ENCODE results near the gene MYO3A.

DNA sequence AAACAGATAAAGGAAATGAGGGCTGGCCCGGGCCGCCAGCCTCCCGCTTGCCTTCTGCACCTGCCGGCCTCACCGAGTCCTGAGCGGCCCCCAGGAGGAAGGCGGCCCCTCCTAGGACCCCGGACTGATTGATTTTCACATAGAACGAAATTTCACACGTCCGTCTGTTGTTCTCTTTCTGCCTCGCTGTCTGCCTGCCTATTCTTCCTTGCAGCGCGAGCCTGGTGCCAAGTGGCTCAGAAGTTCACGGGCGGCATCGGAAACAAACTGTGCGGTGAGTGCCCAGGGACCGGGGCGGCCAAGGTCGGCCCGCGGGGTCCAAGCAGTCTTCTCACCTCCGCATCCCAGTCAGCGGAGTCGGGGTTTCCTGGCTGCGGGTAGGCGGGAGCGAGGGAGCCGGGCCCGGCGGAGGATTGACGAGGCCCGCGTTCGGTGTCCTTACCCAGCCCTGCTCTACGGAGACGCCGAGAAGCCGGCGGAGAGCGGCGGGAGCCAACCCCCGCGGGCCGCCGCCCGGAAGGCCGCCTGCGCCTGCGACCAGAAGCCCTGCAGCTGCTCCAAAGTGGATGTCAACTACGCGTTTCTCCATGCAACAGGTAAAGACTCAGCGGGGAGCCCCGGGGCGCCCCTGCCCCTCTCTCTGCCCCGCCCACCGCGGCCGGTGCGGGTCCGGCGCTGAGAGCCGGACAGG is 283.5 kb downstream of the MYO3A start:
- TF ChIP-seq, protein P1, sequence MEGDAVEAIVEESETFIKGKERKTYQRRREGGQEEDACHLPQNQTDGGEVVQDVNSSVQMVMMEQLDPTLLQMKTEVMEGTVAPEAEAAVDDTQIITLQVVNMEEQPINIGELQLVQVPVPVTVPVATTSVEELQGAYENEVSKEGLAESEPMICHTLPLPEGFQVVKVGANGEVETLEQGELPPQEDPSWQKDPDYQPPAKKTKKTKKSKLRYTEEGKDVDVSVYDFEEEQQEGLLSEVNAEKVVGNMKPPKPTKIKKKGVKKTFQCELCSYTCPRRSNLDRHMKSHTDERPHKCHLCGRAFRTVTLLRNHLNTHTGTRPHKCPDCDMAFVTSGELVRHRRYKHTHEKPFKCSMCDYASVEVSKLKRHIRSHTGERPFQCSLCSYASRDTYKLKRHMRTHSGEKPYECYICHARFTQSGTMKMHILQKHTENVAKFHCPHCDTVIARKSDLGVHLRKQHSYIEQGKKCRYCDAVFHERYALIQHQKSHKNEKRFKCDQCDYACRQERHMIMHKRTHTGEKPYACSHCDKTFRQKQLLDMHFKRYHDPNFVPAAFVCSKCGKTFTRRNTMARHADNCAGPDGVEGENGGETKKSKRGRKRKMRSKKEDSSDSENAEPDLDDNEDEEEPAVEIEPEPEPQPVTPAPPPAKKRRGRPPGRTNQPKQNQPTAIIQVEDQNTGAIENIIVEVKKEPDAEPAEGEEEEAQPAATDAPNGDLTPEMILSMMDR (IDR thresholded peaks at IDR 0.05), result no peak
- TF ChIP-seq POLR2AphosphoS5 (IDR thresholded peaks at IDR 0.05) (no peak), POLR2A (IDR thresholded peaks at IDR 0.05) (no peak)

Data from gastroesophageal sphincter (tissue), 3 donors.